HG02852 (cell line): ENCODE data around the gene RHBDD3.
"Not testable (repeated sequence)": the region's sequence is repeated elsewhere in the genome, so short reads cannot be mapped to it uniquely, and the experiment has no call there.

Experiments
- ATAC-seq: cut with Tn5 transposase; IDR thresholded peaks from one replicate; pipeline ENCODE4 v1.9.1; 2021; ENCODE audit warnings: mild to moderate bottlenecking, moderate library complexity; ENCODE audit not compliant: unreplicated experiment

RHBDD3 gene

DNA sequence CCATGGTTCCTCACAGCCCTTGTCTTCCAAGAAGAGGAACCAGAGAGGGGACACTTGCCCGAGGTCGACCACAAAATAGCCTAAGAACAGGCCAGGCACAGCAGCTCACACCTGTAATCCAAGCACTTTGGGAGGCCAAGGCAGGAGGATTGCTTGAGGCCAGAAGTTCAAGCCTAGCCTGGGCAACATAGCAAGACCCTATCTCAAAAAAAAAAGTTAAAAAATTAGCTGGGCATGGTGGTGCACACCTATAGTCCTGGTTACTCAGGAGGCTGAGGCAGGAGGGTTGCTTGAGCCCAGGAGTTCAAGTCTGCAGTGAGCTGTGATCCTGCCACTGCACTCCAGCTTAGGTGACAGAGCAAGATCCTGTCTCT is 48.4 kb downstream of the RHBDD3 start:
- ATAC-seq: not testable (repeated sequence)

- no peak for ATAC-seq
Observed at GRCh38 chr22:29218758-29219408, 48.9 kb downstream of the RHBDD3 start.

DNA sequence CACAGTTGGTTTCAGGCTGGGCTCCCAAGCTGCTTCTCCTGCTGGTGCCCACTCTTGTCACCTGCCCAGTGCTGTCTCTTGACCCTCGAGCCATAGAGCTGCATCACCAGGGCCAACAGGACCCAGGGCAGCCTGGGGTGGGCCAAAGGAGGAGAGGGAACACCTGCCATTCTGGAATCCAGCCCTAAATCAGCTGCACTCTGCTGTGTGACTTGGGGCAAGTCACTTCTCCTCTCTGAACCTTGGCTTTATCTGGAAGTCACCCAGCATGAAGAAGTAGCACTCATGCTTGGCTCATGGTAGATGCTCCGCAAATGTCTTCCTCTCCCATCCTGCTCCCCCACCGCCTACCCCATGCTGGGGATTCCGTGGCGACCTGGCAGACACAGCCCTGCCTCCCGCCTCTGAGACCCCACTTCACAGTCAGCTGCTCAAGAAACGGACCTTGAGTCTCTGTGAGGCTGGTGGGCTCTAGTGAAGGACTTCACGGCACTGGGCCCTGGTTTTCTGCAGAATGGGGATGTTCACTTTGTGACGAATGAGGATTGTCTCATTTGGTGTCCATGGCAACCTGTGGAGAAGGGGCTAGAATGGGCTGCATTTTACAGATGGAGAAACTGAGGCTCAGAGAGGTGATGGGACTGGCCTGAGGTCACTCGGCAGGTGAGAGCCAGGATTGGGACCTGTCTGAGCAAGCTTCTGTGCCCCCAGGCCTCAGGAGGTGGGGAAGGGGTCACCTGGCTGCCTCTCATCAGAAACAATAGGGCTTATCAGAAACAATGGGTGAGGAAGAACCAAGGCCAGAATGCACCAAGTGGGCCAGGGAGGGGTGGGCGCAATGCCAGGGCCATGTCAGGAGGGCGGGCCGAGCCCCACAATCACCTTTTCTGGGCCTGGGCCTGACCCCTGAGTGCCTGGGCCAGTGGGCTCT is 49.7 kb downstream of the RHBDD3 start:
- ATAC-seq: no peak

- ATAC-seq: no peak
Observed at GRCh38 chr22:29216873-29217666, 50.7 kb downstream of the RHBDD3 start.

GRCh38 chr22:29216011-29216872 is 51.5 kb downstream of the RHBDD3 start:
- ATAC-seq: no peak

DNA sequence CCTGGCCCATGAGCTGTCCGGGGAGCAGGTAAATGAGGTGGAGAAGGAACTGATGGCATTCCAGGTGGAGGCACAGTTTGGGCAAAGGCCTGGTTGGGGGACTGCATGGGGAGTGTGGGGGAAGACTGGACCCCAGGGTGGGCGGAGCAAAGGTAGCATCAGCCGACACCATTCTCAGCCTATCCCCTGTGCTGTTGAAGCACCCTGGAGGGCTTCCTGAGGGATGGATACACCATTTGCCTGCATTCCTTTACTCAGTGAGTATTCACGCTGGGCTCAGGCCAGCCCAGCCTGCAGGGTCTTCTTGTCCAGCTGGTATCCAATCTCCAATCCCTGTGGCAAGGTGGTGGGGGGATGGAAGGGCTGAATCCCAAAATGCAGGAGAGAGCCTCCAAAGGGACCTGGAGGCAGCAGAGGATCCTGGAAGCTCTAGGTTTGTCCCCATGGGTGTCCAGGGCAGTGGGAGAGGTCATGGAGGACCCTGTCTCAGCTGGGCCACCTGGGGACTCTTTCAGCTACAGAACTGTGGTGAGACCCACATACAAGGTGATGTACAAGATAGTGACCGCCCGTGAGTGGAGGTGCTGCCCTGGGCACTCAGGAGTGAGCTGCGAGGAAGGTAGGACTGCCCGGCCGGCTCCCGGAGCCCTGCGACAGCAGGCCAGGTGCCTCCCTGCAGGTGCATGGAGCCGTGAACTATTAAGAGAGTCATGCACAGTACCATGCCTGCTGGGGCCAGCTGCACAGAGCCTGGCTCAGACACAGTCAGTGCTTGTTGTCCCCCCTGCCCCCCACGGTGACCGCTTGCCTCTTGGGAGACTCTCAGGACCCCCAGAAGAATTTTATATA is 52.5 kb downstream of the RHBDD3 start:
- ATAC-seq: no peak

- ATAC-seq: no peak
Observed at GRCh38 chr22:29214232-29214631, 53.5 kb downstream of the RHBDD3 start.

DNA sequence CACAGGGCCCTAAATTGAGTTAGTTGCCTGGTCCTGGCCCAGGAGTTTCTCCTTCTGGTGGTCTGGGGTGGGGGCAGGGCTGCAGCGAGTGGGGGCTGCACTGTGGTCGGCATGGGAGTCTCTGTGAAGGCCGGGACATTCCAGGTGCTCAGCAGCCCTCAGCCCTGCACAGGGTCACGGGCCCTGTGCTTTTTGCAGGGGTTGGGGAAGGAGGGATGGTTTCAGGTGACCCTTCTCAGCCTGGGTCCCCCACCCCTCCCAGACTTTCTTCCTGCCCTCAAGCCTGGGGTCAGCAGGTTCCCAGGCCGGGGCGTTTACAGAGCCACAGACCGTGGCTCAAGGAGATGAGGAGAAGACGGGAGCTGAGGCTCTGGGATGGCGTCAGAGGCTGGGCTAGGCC is 54.3 kb downstream of the RHBDD3 start:
- no peak for ATAC-seq

DNA sequence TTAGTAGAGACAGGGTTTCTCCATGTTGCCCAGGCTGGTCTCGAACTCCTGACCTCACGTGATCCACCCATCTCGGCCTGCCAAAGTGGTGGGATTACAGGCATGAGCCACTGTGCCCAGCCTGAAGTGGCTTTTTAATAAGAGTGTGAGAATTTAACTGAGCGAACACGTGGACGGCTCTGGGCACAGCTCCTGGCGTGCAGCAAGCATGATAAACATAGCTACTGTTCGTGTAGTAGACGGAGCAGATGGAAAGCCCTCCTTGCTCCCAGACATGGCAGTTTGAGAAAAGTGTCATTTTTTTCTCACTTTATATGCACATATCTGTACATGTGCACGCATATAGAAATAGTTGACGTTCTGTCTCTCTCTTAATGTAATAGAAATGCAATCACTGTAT is 55.0 kb downstream of the RHBDD3 start:
- ATAC-seq: no peak

DNA sequence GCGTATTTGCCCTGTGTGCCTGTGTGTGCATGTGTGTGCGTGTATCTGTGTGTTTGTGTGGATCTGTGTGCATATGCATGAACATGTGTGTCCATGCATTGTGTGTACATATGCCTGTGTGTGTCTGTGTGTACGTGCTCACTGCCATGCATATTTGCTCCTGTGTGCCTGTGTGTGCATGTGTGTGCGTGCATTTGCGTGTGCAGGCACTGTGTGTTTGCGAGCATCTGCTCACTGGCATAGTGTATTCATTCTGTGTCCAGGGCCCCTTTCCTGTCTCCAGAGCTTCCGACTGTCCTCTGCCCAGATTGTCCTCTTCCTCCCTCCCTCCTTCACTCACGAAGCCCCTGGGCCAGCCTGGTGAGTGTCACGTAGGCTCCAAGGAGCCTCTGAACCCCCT is 56.3 kb downstream of the RHBDD3 start:
- no peak for ATAC-seq

GRCh38 chr22:29211066-29211465 is 56.7 kb downstream of the RHBDD3 start:
- no peak for ATAC-seq
